Coronary artery (tissue), 2 donors: ENCODE results near the gene TTBK2.

Experiments
- DNase-seq: peaks from one replicate; pipeline ENCODE4 v3.0.0-alpha.2; 2017; ENCODE audit warnings: low spot score
- H3K27ac ChIP-seq, 2 donors: fragments of 200-600 bp; sonication (generic); one replicate each; pipeline ENCODE4 v1.5.1; 2016 to 2019
- H3K4me3 ChIP-seq: fragments of 200-600 bp; sonication (generic); 2 replicates; pipeline ENCODE4 v1.5.1; 2016; ENCODE audit warnings: mild to moderate bottlenecking, moderate library complexity
- CTCF ChIP-seq: fragments of 200-600 bp; sonication (generic); IDR thresholded peaks from one replicate; pipeline ENCODE4 v1.5.1; 2019; ENCODE audit warnings: antibody characterized with exemption

Gene TTBK2

GRCh38 chr15:42919799-42920518 lies 619 bp downstream of the TTBK2 start:
- peak; percentile 82 for DNase-seq
- peak overlapping the region; percentile 79 to 89 for H3K27ac ChIP-seq
- peak overlapping the region; percentile 83 for H3K4me3 ChIP-seq
- no peak for TF ChIP-seq CTCF

GRCh38 chr15:42919308-42919707 lies 1.3 kb downstream of the TTBK2 start:
- peak overlapping the region; percentile 83 for H3K4me3 ChIP-seq
- peak overlapping the region; percentile 79 to 89 for H3K27ac ChIP-seq
- TF ChIP-seq CTCF = no peak
- no peak for DNase-seq

- no peak overlapping the region for H3K27ac ChIP-seq
- no peak for TF ChIP-seq CTCF
- DNase-seq = no peak
- no peak overlapping the region for H3K4me3 ChIP-seq
Measured at GRCh38 chr15:42918047-42918446, 2.5 kb downstream of the TTBK2 start.

GRCh38 chr15:42915654-42916315 lies 4.8 kb downstream of the TTBK2 start:
- Histone ChIP-seq H3K4me3 (no peak overlapping the region), H3K27ac (no peak overlapping the region)
- TF ChIP-seq CTCF = no peak
- no peak for DNase-seq

GRCh38 chr15:42914728-42915497 lies 5.7 kb downstream of the TTBK2 start:
- no peak overlapping the region for H3K4me3 ChIP-seq
- no peak for DNase-seq
- no peak for TF ChIP-seq CTCF
- H3K27ac ChIP-seq = no peak overlapping the region

- no peak for DNase-seq
- TF ChIP-seq CTCF = no peak
- Histone ChIP-seq H3K4me3 (no peak overlapping the region), H3K27ac (no peak overlapping the region)
Measured at GRCh38 chr15:42911058-42911592, 9.5 kb downstream of the TTBK2 start.
